ENCODE results near the gene DSTN.

DSTN gene

DNA sequence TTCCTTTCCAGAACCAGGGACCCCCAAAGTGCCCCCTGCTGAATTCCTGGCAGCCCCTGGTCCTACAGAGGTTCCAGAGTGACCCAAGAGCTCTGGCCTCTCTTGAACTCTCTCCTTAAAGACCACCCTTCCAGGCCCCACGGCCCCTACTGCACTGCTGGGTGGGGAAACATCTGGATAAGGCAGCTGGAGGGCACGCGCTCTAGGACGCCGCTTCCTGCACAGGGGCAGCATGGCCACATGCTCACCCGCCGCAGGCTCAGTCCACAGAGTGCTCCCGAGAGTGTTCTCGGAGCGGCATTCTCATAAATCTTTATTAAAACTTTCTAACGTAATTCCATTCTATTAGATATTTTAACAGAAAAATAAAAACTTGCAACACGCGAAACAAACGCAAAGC lies 75.1 kb downstream of the DSTN start:
- DNase-seq: no peak
- no peak overlapping the region for H3K4me3 Mint-ChIP-seq
- peaks cover 14% of the 10 kb centered on the region for H3K36me3 Mint-ChIP-seq (ENCODE audit: low read depth)
- H3K9me3 Mint-ChIP-seq: no peaks in the 10 kb centered on the region
- H3K27me3 Mint-ChIP-seq: no peaks in the 10 kb centered on the region
- peaks cover 5% of the 10 kb centered on the region for H3K4me1 Mint-ChIP-seq (ENCODE audit: low read depth)
- no peak overlapping the region for H3K27ac Mint-ChIP-seq

DNA sequence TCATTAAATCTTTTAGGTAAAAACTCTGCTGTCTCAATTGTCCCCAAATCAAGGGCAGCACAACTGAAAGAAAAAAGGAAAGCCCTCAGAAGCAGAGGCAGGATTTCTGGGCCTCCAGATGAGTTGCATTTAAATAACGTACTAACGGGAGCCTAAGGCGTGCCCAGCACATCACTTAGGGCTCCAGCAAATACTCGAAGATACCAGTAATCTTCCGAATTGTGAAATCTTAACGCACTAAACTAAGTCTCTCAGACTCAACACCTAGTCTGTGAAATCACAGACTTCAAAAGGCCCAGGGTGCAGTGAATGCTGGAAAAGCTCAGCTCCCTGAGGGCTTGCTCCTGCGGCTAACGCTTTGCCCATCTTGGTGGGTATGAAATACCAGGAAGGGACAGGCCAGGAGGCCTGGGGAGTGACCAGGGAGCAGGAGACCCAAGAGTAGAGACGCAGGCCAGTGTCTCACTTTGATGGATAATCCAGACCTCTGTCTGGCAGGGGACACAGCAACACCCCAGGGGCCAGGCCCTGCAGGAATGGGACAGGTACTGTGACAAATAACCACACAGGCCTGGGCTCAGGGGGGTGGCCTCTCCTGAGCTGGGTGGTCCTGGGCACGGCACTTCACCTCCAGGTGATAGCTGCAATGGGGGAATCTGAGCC lies 75.8 kb downstream of the DSTN start:
- Mint-ChIP-seq H3K27ac (no peak overlapping the region), H3K4me3 (no peak overlapping the region), H3K27me3 (no peaks in the 10 kb centered on the region), H3K9me3 (no peaks in the 10 kb centered on the region), H3K36me3 (ENCODE audit: low read depth) (peaks cover 7% of the 10 kb centered on the region), H3K4me1 (ENCODE audit: low read depth) (peaks cover 5% of the 10 kb centered on the region)
- DNase-seq: no peak

GRCh38 chr20:17646209-17646960 lies 76.5 kb downstream of the DSTN start:
- no peak overlapping the region for H3K4me3 Mint-ChIP-seq
- H3K9me3 Mint-ChIP-seq: no peaks in the 10 kb centered on the region
- H3K36me3 Mint-ChIP-seq (ENCODE audit: low read depth): peaks cover 3% of the 10 kb centered on the region
- peaks cover 8% of the 10 kb centered on the region for H3K4me1 Mint-ChIP-seq (ENCODE audit: low read depth)
- H3K27ac Mint-ChIP-seq: no peak overlapping the region
- H3K27me3 Mint-ChIP-seq: no peaks in the 10 kb centered on the region
- DNase-seq: no peak

- no peaks in the 10 kb centered on the region for H3K9me3 Mint-ChIP-seq
- no peaks in the 10 kb centered on the region for H3K27me3 Mint-ChIP-seq
- H3K36me3 Mint-ChIP-seq (ENCODE audit: low read depth): peaks cover 3% of the 10 kb centered on the region
- peaks cover 8% of the 10 kb centered on the region for H3K4me1 Mint-ChIP-seq (ENCODE audit: low read depth)
- no peak for DNase-seq
- H3K27ac Mint-ChIP-seq: no peak overlapping the region
- H3K4me3 Mint-ChIP-seq: no peak overlapping the region
These were observed 77.1 kb downstream of the DSTN start for GRCh38 chr20:17646961-17647301.

DNA sequence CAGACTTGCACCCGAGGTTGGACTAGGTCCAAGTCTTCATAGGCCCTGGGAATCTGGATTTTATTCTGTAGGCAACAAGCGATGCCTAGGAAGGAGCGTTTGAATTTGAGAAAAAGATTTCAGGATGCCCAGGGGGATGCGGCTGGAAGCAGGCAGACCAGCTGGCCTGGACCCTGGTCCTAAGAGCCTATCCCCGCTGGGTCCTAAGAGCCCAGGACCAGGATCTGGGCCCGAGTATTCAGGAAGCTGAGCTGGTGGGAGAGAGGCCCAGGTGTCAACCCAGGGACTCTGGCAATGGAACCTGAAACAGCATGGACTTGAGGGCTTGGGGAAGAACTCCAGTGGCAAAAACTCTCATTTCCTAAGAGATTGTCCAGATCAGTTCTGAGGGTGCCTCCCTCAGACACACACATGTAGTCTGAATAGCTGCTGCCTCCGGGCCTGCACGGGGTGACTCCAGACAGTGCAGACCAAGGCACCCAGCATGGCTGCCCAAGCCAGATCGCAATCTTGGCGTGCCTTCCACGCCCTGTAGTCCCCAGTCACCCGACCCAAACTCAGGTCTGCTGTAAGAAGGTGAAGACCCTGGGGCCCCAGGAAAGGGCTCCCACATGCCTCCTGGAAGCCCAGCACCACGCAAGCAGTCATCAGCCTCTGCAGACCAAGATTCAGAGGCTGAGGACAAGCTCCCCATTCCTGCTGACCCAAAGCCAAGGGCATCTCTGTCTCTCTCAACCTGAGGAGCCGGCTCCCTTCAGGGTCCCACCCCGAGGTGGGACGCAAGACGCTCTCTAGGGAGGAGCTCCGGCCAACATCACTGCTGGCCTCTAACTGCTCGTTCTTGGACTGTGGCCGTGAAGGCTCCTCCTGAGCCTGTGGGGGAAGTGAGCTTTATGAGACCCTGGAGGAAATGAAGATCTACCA lies 77.8 kb downstream of the DSTN start:
- Mint-ChIP-seq H3K4me1 (ENCODE audit: low read depth) (peaks cover 8% of the 10 kb centered on the region), H3K9me3 (no peaks in the 10 kb centered on the region), H3K36me3 (ENCODE audit: low read depth) (no peaks in the 10 kb centered on the region), H3K27ac (no peak overlapping the region), H3K27me3 (no peaks in the 10 kb centered on the region), H3K4me3 (no peak overlapping the region)
- no peak for DNase-seq

DNA sequence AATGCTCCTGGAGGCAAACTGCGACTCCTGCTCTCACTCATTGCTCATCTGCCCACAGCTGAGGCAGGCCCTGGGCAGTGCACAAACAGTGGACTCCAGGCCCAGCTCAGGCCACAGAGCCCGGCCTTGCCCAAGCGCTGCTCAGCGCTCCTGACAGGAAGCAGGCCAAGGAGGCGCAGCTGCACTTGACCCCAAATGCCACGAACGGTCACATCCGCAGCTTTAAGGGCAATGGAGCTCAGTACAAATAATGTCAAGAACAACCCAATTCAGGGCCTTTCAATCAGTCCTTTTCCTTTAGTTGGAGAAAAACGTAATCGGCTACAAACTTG lies 78.4 kb downstream of the DSTN start:
- Mint-ChIP-seq H3K27ac (no peak overlapping the region), H3K4me1 (ENCODE audit: low read depth) (peaks cover 8% of the 10 kb centered on the region), H3K4me3 (no peak overlapping the region), H3K9me3 (no peaks in the 10 kb centered on the region), H3K36me3 (ENCODE audit: low read depth) (no peaks in the 10 kb centered on the region), H3K27me3 (no peaks in the 10 kb centered on the region)
- no peak for DNase-seq

DNA sequence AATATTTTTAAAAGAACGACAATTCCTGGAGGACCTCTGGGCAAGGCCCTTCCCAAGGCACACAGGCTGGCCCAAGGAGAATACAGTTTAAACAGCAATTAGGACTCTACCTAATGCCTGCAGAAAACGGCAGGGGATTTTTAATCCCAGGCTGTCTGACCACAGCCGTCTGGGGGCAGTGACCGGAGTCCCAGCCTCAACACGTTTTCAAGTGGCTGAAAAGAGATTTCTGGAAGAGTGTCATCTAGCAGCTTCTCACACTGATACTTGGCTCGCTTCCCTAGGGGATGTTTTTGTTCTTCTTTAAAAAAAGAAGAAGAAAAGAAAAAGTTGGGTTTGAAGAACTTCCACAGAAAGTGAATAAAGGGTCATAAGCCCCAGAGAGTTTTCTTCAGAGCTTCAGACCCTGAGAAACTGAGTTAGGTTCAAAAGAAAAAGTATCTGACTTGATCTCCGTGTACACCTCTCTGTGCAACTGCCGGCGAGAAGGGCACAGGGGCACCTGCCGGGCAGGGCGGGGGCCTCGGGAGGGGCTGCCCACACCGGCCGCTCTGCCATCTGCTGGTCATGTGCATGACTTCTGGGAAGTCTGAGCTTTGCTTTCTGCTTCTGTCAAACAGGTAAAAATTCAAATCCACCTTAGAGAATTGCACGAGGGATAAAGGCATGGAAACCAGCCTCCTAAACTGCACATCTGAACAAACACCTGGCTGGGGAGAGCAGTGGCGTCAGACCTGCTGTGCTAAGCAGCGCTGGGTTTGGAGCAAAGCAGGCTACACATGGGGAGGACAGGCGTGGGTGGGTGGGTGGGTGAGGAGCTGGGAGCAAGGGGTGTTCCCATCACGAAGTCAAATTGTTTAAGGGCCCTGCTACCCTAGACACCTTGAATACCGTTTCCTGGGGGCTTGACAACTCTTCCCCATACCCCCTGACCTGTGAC lies 79.2 kb downstream of the DSTN start:
- Mint-ChIP-seq H3K9me3 (no peaks in the 10 kb centered on the region), H3K27me3 (no peaks in the 10 kb centered on the region), H3K4me3 (no peak overlapping the region), H3K36me3 (ENCODE audit: low read depth) (peaks cover under 1% of the 10 kb centered on the region), H3K4me1 (ENCODE audit: low read depth) (peaks cover 8% of the 10 kb centered on the region), H3K27ac (no peak overlapping the region)
- peak; percentile 46 for DNase-seq

DNA sequence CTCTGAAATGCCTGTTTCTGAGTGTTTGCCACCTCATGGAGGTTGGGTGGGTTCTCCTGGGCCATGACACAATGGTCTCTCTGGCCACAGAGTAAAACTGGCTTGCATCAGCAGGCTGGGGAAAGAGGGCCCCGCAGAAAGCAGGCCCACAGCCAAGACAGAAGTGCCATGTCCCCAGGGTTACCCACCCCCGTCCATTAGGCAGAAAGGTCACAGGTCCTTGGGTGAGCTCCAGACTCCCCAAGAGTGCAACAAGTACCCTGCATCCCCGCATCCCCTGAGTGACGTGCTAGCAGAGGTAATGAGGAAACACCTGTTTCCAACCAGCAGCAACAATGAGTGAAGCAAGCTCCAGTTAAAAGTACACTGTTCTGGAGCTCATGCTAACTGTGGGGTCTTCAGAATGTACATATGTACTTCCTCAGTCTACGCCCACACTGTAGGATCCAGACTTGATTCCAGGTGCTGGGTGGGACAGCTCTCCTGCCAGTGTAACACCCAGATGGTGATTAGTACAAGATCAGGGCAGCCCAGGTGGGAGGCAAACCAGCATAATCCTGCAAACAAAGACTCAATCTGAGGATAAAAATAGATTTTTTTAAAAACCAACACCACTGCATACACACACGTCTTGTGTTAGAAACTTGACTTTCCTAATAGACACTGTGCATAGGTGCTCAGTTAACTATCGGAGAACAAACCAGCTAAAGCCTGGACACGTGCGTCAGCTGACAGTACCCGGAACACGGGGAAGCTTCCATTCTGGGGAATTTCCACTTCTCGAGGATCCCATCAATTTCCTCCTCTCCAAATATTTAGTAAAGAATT lies 80.6 kb downstream of the DSTN start:
- H3K27ac Mint-ChIP-seq: no peak overlapping the region
- H3K9me3 Mint-ChIP-seq: no peaks in the 10 kb centered on the region
- DNase-seq: no peak
- peaks cover 7% of the 10 kb centered on the region for H3K36me3 Mint-ChIP-seq (ENCODE audit: low read depth)
- peaks cover 11% of the 10 kb centered on the region for H3K4me1 Mint-ChIP-seq (ENCODE audit: low read depth)
- no peaks in the 10 kb centered on the region for H3K27me3 Mint-ChIP-seq
- H3K4me3 Mint-ChIP-seq: no peak overlapping the region

DNA sequence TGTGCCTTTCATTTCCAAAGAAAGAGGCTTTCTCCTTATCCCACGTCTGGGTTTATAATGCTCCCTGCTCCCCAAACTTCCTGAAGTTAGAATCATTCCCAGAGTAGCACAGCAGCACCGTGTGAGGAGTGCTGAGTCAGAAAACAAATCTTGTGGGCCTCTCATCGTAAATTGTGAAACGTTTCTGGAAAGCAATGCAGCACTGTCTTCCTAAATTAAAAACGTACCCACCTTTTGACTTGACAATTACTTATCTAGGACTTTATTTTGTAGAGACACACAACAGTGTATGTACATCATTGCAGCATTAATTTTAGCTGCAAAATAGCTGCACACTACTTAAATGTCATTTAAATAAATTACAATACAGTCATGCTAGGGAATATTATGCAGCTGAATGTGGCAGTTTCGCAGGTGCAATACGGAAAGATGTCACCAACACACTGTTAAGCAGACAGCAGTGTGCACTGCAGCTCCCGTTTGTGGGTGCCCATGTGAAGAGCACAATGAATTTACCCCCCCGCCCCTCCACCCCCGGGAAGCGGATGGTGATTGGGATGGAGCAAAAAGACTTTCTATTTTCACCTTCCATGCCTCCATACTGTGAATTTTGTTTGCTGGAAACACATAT lies 81.4 kb downstream of the DSTN start:
- H3K4me3 Mint-ChIP-seq: no peak overlapping the region
- H3K27ac Mint-ChIP-seq: no peak overlapping the region
- peaks cover 15% of the 10 kb centered on the region for H3K4me1 Mint-ChIP-seq (ENCODE audit: low read depth)
- H3K9me3 Mint-ChIP-seq: no peaks in the 10 kb centered on the region
- DNase-seq: no peak
- H3K36me3 Mint-ChIP-seq (ENCODE audit: low read depth): peaks cover 7% of the 10 kb centered on the region
- H3K27me3 Mint-ChIP-seq: no peaks in the 10 kb centered on the region

GRCh38 chr20:17651760-17652388 lies 82.0 kb downstream of the DSTN start:
- Mint-ChIP-seq H3K4me1 (ENCODE audit: low read depth) (peaks cover 15% of the 10 kb centered on the region), H3K9me3 (no peaks in the 10 kb centered on the region), H3K4me3 (no peak overlapping the region), H3K27ac (no peak overlapping the region), H3K36me3 (ENCODE audit: low read depth) (peaks cover 9% of the 10 kb centered on the region), H3K27me3 (no peaks in the 10 kb centered on the region)
- no peak for DNase-seq

- Mint-ChIP-seq H3K4me3 (no peak overlapping the region), H3K27me3 (no peaks in the 10 kb centered on the region), H3K4me1 (ENCODE audit: low read depth) (peaks cover 15% of the 10 kb centered on the region), H3K36me3 (ENCODE audit: low read depth) (peaks cover 12% of the 10 kb centered on the region), H3K27ac (no peak overlapping the region), H3K9me3 (no peaks in the 10 kb centered on the region)
- DNase-seq: no peak
These were observed 82.5 kb downstream of the DSTN start for GRCh38 chr20:17652411-17652810.

- Mint-ChIP-seq H3K36me3 (ENCODE audit: low read depth) (peaks cover 22% of the 10 kb centered on the region), H3K27ac (no peak overlapping the region), H3K27me3 (no peaks in the 10 kb centered on the region), H3K4me3 (no peak overlapping the region), H3K4me1 (ENCODE audit: low read depth) (peaks cover 13% of the 10 kb centered on the region), H3K9me3 (no peaks in the 10 kb centered on the region)
- no peak for DNase-seq
These were observed 84.2 kb downstream of the DSTN start for GRCh38 chr20:17653835-17654648.
